ENCODE results near the gene NAT14.

- peak; percentile 45 for TF ChIP-seq CTCF (IDR thresholded peaks at IDR 0.05)
- TF ChIP-seq EZH2phosphoT487 (IDR thresholded peaks at IDR 0.05; ENCODE audit: borderline replicate concordance, low read depth): no peak
- no peak for TF ChIP-seq FOXM1 (IDR thresholded peaks at IDR 0.05; ENCODE audit: low read depth)
- no peak for TF ChIP-seq SMC3 (IDR thresholded peaks at IDR 0.05; ENCODE audit: low read depth, low read length)
- TF ChIP-seq NFIC (IDR thresholded peaks at IDR 0.05; ENCODE audit: borderline replicate concordance): no peak
- no peak for TF ChIP-seq YY1 (IDR thresholded peaks at IDR 0.05; ENCODE audit: low read depth)
- peak; percentile 89 for TF ChIP-seq MAX (IDR thresholded peaks at IDR 0.05; ENCODE audit: low read depth)
- TF ChIP-seq JUND (IDR thresholded peaks at IDR 0.05): no peak
- TF ChIP-seq RCOR1 (IDR thresholded peaks at IDR 0.05; ENCODE audit: low read length): no peak
- no peak for TF ChIP-seq RFX5 (IDR thresholded peaks at IDR 0.05; ENCODE audit: low read length)
- no peak for TF ChIP-seq REST (IDR thresholded peaks at IDR 0.05; ENCODE audit: low read depth, low read length)
- no peak for TF ChIP-seq USF2 (IDR thresholded peaks at IDR 0.05; ENCODE audit: borderline replicate concordance, low read depth, low read length)
Measured at GRCh38 chr19:55486043-55486970, 1.3 kb downstream of the NAT14 start.

Data from SK-N-SH (cell line).